VCaP (cell line): ENCODE data around the gene TPPP2.
A peak's percentile ranks its signal among the peaks of the same experiment; 100 is the strongest.

Experiments used
- H3K27ac ChIP-seq: fragments of 450-650 bp; 2 replicates; pipeline ENCODE4 v1.5.1; 2017
- CTCF ChIP-seq: fragments of 450-650 bp; conservative IDR thresholded peaks from 2 replicates; pipeline ENCODE4 v1.5.1; 2017; ENCODE audit warnings: mild to moderate bottlenecking, moderate library complexity

Gene TPPP2

GRCh38 chr14:21055432-21056117 is 25.6 kb downstream of the TPPP2 start:
- TF ChIP-seq CTCF = no peak

DNA sequence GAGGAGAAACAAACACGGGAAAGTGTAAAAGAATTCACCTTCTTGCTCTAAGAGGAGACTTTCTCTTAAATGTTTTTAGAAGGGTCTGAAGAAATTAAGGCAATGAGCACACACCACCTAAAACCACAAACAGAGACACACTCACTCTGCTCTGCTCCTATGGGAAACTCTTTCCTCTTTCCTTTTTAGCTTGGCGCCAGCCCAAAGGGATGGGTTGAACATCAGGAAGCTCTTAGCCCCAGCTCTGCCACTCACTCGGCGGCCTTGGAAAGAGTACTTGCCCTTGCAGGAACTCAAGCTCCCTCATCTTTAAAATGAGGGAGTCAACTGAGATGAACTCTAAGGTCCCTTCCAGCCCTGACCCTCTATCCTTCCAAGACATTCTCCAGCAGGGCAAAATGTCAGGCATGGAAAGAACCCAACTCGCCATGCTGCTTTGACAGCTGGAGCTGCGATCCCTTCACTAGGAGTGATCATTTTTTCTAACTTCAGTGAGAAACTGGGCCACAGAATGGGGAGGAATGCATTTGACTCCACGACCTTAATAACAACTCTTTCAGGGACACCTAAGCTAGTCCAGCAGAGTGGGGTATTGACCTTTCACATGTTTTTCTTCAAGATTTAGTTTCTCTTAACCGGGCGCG is 26.6 kb downstream of the TPPP2 start:
- TF ChIP-seq CTCF = no peak
- no peak overlapping the region for H3K27ac ChIP-seq

More at GRCh38 chr14:21055432-21056117, 25.6 kb downstream of the TPPP2 start:
- peak overlapping the region; percentile 32 for H3K27ac ChIP-seq

GRCh38 chr14:21057803-21058675 is 28.0 kb downstream of the TPPP2 start, which contains the start of gene RNASE8:
Gene RNASE8, plus strand, starts transcription at chr14:21057822. Its CDS starts 71 bp downstream, at chr14:21057893.
- no peak for TF ChIP-seq CTCF
- H3K27ac ChIP-seq = no peak within 1 kb of the TSS

DNA sequence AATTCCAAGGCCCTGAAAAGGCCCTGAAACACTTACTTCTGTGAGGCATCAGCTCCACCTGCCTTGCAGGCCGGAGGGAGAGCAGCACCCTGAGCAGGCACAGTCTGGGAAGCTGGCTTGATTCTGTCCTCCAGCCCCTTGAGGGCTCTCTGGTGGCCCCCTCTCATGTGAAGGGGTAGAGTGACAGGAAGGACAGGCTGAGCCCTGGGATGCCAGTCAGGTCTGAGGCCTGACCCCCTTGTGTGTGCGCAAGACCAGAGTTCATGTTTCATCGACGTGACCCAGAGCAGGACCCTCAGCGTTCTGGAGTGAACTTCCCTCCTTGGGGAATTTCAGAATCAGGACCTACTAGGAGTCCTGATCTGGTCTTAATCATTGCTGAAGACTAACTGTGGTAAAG is 28.9 kb downstream of the TPPP2 start:
- no peak for TF ChIP-seq CTCF

DNA sequence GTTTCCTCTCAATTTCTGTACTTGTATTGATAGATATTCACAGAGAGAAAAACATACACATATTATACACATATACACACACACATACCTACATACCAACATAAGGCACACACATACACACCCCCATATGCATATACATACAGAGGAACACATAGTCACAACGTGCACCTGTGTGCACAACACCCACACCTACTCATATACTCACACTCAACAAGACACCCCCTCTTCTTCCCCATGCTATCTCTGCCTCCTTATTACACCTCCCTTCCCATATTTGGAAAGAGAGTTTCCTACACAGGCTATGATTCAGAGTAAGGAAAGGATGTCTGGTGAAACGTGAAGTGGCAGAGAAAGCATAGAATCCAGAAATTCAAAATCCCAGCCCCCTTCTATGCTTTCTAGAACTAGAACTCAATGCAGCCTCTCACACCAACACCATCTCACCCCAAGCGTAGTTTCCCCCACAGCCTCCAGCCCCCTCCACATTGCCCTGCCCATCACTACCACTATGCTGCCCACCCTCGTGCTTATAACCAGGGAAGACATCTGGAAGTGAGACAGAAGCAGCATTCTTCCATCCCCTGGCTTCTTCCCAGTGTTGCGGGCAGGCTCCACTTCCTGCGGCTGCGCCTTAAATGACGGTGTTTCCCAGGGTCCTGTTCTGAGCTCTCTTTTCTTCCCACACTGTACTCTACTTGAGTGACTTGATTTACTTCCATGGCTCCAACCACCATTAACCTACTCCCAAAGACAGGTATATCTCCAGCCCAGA is 30.0 kb downstream of the TPPP2 start:
- no peak for TF ChIP-seq CTCF
- H3K27ac ChIP-seq = no peak overlapping the region

More for the DNA sequence above, 28.9 kb downstream of the TPPP2 start:
- H3K27ac ChIP-seq = no peak overlapping the region

GRCh38 chr14:21060614-21061346 is 30.8 kb downstream of the TPPP2 start:
- no peak overlapping the region for H3K27ac ChIP-seq
- TF ChIP-seq CTCF = no peak
